CD4-positive, alpha-beta T cell (primary cell): ENCODE results near the gene FADS1. TPM values are rescaled to one million over a fixed set of nuclear protein-coding genes. Genes with fewer than 3 reads are reported as not detected.
A peak's percentile ranks its signal among the peaks of the same experiment; 100 is the strongest.

Experiments used
- ATAC-seq: fragments of 200-7000 bp; cut with Tn5 transposase; one replicate; pipeline ENCODE4 v1.10.0; 2022; ENCODE audit warnings: mild to moderate bottlenecking; ENCODE audit not compliant: poor library complexity
- CTCF ChIA-PET: fragments of 350-600 bp; sonication (Branson Sonifier 250); formaldehyde crosslinking; loops from one replicate; lab custom pipeline; 2021; ENCODE audit warnings: antibody characterized with exemption, inconsistent platforms; lab: Charles Lee
- POLR2A ChIA-PET: fragments of 350-600 bp; sonication (Branson Sonifier 250); formaldehyde crosslinking; loops from one replicate; lab custom pipeline; 2021; ENCODE audit warnings: antibody characterized with exemption, inconsistent platforms; lab: Charles Lee
- DNase-seq, 14 experiments: peaks; one replicate each; pipeline ENCODE4 v3.0.0-alpha.2; 2013 to 2020; ENCODE audit warnings: mixed read lengths in 2 of 14
- H3K27ac ChIP-seq, 2 donors: one replicate each; pipeline versions ENCODE4 v1.5.1 to v1.7.0; 2013; ENCODE audit warnings: low read length in 2 of 2, low read depth in 1 of 2, mild to moderate bottlenecking in 1 of 2
- H3K27me3 ChIP-seq, 2 experiments: 1 replicate in 1 of 2; 2 replicates in 1 of 2; pipeline versions ENCODE4 v1.6.1 to v1.7.0; 2013; ENCODE audit warnings: low read length in 2 of 2, control low read depth in 1 of 2, mild to moderate bottlenecking in 1 of 2, moderate library complexity in 1 of 2; ENCODE audit not compliant: insufficient read depth in 2 of 2, control insufficient read depth in 1 of 2
- H3K36me3 ChIP-seq: one replicate; pipeline ENCODE4 v1.6.1; 2013; ENCODE audit warnings: low read length, control low read depth; ENCODE audit not compliant: insufficient read depth
- H3K4me1 ChIP-seq: one replicate; pipeline ENCODE4 v1.6.1; 2013; ENCODE audit warnings: low read length, control low read depth; ENCODE audit not compliant: insufficient read depth
- H3K4me3 ChIP-seq: one replicate; pipeline ENCODE4 v1.5.1; 2013; ENCODE audit warnings: mild to moderate bottlenecking, low read length, moderate library complexity
- H3K9me3 ChIP-seq, 2 experiments: 1 replicate in 1 of 2; 2 replicates in 1 of 2; pipeline versions ENCODE4 v1.6.1 to v1.7.0; 2013; ENCODE audit warnings: low read length in 2 of 2, mild to moderate bottlenecking in 2 of 2, control low read depth in 1 of 2, moderate library complexity in 1 of 2; ENCODE audit not compliant: control insufficient read depth in 1 of 2, insufficient read depth in 1 of 2
- H3K27ac Mint-ChIP-seq: one replicate; pipeline ENCODE4 v1.8.0; 2020; ENCODE audit warnings: mixed read lengths
- H3K27me3 Mint-ChIP-seq: one replicate; pipeline ENCODE4 v1.8.0; 2021; ENCODE audit warnings: mixed read lengths
- H3K36me3 Mint-ChIP-seq: one replicate; pipeline ENCODE4 v1.8.0; 2021; ENCODE audit warnings: low read depth, mixed read lengths
- H3K4me1 Mint-ChIP-seq: one replicate; pipeline ENCODE4 v1.8.0; 2021; ENCODE audit warnings: low read depth, mixed read lengths
- H3K4me3 Mint-ChIP-seq: one replicate; pipeline ENCODE4 v1.8.0; 2020; ENCODE audit warnings: mild to moderate bottlenecking, mixed read lengths
- H3K9me3 Mint-ChIP-seq: one replicate; pipeline ENCODE4 v1.8.0; 2020; ENCODE audit warnings: mixed read lengths
- intact Hi-C, 2 experiments: fragments of 100-400 bp; cut with DNase I in 1 of 2; cut with micrococcal nuclease in 1 of 2; formaldehyde crosslinking; loops; one replicate each; pipeline versions ENCODE4 v1.15.1 to v1.9.0; 2023 to 2025; cut with DNase I, micrococcal nuclease
- total RNA-seq, 174 experiments: library from RNA in 2 of 174; stranded (reverse) in 2 of 174; gene quantifications; one replicate each; pipeline ENCODE4 v1.2.3 and lab custom pipeline; 2021 to 2026
- TF ChIP-seq, protein P1 (sequence below): fragments of 200-600 bp; IDR thresholded peaks from one replicate; pipeline ENCODE4 v1.8.0; 2022; ENCODE audit warnings: antibody characterized with exemption, mild to moderate bottlenecking

FADS1 gene
- total RNA-seq, 2 experiments from 2014 or later, result 0.56 to 0.77 TPM

DNA sequence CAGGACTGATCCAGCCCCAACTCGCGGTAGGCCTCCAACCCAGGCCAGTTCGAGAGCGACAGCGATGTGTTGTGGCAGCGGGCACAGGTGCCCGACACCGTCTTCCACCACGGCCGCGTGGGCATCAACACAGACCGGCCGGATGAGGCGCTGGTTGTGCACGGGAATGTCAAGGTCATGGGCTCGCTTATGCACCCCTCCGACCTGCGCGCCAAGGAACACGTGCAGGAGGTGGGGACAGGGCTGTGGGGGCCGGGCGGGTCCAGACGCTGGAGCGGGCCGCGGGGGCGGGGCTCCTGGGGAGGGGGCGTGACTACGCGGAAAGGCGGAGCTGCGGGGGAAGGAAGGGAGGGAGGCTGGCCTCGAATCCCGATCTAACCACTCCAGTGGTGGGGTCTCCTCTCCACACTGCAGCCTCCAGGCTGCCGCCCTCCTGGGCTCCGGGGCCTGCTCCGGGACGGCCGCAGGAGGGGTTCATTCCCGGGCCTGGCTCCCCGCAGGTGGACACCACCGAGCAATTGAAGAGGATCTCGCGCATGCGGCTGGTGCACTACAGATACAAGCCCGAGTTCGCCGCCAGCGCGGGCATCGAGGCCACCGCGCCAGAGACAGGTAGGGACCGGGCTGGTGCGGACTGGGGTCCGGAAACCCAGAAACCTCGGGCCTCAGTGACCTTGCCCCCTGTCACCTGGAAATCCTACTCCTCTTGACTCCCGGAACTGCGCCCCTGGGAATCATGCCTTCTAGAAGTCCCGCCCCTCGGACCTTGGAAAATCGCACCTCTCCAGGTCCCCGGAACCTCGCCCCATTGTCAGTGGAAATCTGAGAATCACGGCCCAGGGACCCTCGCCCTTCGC, 39.3 kb downstream of the FADS1 start:
- ChIA-PET POLR2A (no interaction called here), CTCF (interaction anchor here (1.5 kb wide), 1 partner anchor 20 kb away, joined by 8 read pairs; no protein-coding TSS in a partner anchor)
- peak; percentile 77 for ATAC-seq
- Mint-ChIP-seq H3K36me3 (no peaks in the 10 kb centered on the region), H3K4me1 (peaks cover 16% of the 10 kb centered on the region), H3K27ac (no peak overlapping the region), H3K9me3 (no peaks in the 10 kb centered on the region), H3K27me3 (no peaks in the 10 kb centered on the region), H3K4me3 (peak overlapping the region; percentile 68)
- Histone ChIP-seq H3K27ac (no peak overlapping the region), H3K4me3 (peak overlapping the region; percentile 55), H3K9me3 (no peaks in the 10 kb centered on the region), H3K27me3 (no peaks in the 10 kb centered on the region), H3K36me3 (no peaks in the 10 kb centered on the region), H3K4me1 (peaks cover 30% of the 10 kb centered on the region)
- DNase-seq, result peak; percentile 41 to 86 (median 66)
- TF ChIP-seq, protein P1, sequence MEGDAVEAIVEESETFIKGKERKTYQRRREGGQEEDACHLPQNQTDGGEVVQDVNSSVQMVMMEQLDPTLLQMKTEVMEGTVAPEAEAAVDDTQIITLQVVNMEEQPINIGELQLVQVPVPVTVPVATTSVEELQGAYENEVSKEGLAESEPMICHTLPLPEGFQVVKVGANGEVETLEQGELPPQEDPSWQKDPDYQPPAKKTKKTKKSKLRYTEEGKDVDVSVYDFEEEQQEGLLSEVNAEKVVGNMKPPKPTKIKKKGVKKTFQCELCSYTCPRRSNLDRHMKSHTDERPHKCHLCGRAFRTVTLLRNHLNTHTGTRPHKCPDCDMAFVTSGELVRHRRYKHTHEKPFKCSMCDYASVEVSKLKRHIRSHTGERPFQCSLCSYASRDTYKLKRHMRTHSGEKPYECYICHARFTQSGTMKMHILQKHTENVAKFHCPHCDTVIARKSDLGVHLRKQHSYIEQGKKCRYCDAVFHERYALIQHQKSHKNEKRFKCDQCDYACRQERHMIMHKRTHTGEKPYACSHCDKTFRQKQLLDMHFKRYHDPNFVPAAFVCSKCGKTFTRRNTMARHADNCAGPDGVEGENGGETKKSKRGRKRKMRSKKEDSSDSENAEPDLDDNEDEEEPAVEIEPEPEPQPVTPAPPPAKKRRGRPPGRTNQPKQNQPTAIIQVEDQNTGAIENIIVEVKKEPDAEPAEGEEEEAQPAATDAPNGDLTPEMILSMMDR, result no peak
- intact Hi-C loops, result no loop called here

DNA sequence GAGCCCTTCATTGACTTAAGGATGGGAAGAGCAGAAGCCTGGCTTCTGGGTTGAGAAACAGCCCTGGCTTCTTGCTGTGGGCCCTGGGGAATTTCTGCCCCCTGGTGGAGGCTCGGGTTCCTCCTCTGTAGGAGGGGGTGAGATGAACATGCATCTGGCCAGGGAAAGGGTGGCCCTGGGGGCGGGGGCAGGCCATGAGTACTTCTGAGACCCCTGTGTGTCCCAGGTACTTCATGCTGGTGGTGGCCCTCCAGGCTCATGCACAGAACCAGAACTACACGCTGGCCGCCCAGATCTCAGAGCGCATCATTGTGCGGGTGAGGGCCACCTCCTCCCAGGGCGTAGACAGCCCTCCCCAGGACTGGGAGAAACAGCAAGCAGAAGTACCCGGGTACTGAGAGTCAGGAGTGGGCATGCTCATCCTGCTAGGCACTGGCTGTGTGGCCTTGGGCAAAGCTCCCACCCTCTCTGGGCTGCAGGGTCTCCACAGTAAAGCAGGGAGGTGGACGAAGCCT, 40.2 kb downstream of the FADS1 start:
- ChIA-PET CTCF (interaction anchor here (1.5 kb wide), 1 partner anchor 21 kb away, joined by 8 read pairs; no protein-coding TSS in a partner anchor), POLR2A (no interaction called here)
- Histone ChIP-seq H3K4me3 (peak overlapping the region; percentile 55), H3K27ac (no peak overlapping the region), H3K4me1 (peaks cover 39% of the 10 kb centered on the region), H3K36me3 (no peaks in the 10 kb centered on the region), H3K27me3 (no peaks in the 10 kb centered on the region), H3K9me3 (no peaks in the 10 kb centered on the region)
- TF ChIP-seq, protein P1, result no peak
- ATAC-seq (peak; percentile 47), DNase-seq (peak; percentile 27 to 71 (median 44))
- Mint-ChIP-seq H3K27me3 (no peaks in the 10 kb centered on the region), H3K4me3 (peak overlapping the region; percentile 68), H3K9me3 (no peaks in the 10 kb centered on the region), H3K4me1 (peaks cover 16% of the 10 kb centered on the region), H3K27ac (no peak overlapping the region), H3K36me3 (no peaks in the 10 kb centered on the region)
- intact Hi-C loops, result no loop called here

DNA sequence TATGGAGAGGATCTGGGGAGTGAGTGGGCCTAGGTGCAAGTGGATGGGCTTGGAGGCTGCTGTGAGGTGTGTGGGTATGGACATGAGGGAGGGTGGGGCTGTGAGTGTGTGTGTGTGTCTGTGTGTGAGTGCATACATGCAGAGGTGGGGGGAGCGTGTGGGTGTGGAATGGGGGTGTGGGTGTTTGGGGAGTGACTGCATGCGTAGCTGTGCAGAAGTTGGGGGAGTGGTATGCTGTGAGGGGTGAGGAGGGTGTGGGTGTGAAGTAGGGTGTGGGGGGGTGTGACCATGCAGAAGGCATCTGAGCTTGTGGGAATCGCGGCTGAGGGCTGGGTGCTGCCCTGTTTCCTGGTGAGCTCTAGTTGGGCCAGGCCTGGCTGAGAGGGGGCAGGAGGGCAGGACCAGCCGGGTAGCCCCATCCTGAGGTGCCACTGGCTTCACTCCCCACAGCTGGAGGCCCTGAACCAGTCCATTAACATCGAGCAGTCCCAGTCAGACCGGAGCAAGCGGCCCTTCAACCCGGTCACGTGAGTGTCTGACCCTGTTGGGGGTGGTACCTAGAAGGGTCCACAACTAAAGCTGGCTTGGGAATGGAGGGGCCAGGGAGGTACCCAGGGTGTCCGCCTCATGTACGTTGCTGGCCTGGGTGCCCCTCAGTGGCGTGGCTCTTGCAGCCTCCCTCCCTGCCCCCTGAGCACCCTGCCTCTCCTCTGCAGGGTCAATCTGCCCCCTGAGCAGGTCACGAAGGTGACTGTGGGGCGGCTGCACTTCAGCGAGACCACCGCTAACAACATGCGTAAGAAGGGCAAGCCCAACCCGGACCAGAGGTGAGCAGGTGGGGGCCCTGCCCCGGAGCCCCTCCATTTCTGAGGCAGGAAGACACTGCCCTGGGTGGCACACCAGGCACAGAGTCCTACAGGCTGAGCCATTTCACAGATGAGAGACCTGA, 40.9 kb downstream of the FADS1 start:
- Mint-ChIP-seq H3K4me3 (peak overlapping the region; percentile 68), H3K9me3 (no peaks in the 10 kb centered on the region), H3K4me1 (peaks cover 16% of the 10 kb centered on the region), H3K36me3 (no peaks in the 10 kb centered on the region), H3K27me3 (no peaks in the 10 kb centered on the region), H3K27ac (no peak overlapping the region)
- no peaks in the 10 kb centered on the region for H3K27me3 ChIP-seq
- POLR2A ChIA-PET, result interaction anchor here (0.9 kb wide), 1 partner anchor 12 kb away, joined by 3 read pairs; no protein-coding TSS in a partner anchor
- H3K9me3 ChIP-seq, result no peaks in the 10 kb centered on the region
- H3K4me3 ChIP-seq, result no peak overlapping the region
- intact Hi-C loops, result no loop called here
- no peak overlapping the region for H3K27ac ChIP-seq
- TF ChIP-seq, protein P1, result no peak
- CTCF ChIA-PET, result no interaction called here
- H3K36me3 ChIP-seq, result no peaks in the 10 kb centered on the region
- H3K4me1 ChIP-seq, result peaks cover 39% of the 10 kb centered on the region
- ATAC-seq (no peak), DNase-seq (peak in 1 of 14 experiments; percentile 32)
